Measurements from ENCODE around the gene TBC1D1.
"Not testable (repeated sequence)": the region's sequence is repeated elsewhere in the genome, so short reads cannot be mapped to it uniquely, and the experiment has no call there.

Gene TBC1D1

GRCh38 chr4:37891260-37892159, 626 bp downstream of the TBC1D1 start:
- peak; percentile 65 to 76 (median 76) for DNase-seq

GRCh38 chr4:37892641-37893040, 1.8 kb downstream of the TBC1D1 start:
- DNase-seq, result no peak

GRCh38 chr4:37893164-37893563, 2.3 kb downstream of the TBC1D1 start:
- no peak for DNase-seq

GRCh38 chr4:37895271-37895670, 4.4 kb downstream of the TBC1D1 start:
- DNase-seq, result no peak

GRCh38 chr4:37896206-37896860, 5.4 kb downstream of the TBC1D1 start:
- no peak for DNase-seq

- DNase-seq, result no peak
Observed at GRCh38 chr4:37902212-37902611, 11.3 kb downstream of the TBC1D1 start.

- DNase-seq, result no peak
Observed at GRCh38 chr4:37902738-37903693, 12.1 kb downstream of the TBC1D1 start.

- peak in 2 of 3 experiments; percentile 8 to 65 for DNase-seq
Observed at GRCh38 chr4:37903901-37904300, 13.0 kb downstream of the TBC1D1 start.

GRCh38 chr4:37904824-37905223, 13.9 kb downstream of the TBC1D1 start:
- DNase-seq, result no peak

- DNase-seq, result no peak
Observed at GRCh38 chr4:37905533-37906169, 14.8 kb downstream of the TBC1D1 start.

- no peak for DNase-seq
Observed at GRCh38 chr4:37908488-37909331, 17.8 kb downstream of the TBC1D1 start.

GRCh38 chr4:37909332-37910090, 18.6 kb downstream of the TBC1D1 start:
- DNase-seq, result no peak

- no peak for DNase-seq
Observed at GRCh38 chr4:37910091-37910486, 19.2 kb downstream of the TBC1D1 start.

- DNase-seq, result no peak
Observed at GRCh38 chr4:37914539-37914938, 23.7 kb downstream of the TBC1D1 start.

- DNase-seq, result no peak
Observed at GRCh38 chr4:37917388-37917787, 26.5 kb downstream of the TBC1D1 start.

- DNase-seq, result no peak
Observed at GRCh38 chr4:37918653-37919052, 27.8 kb downstream of the TBC1D1 start.

GRCh38 chr4:37922328-37922727, 31.4 kb downstream of the TBC1D1 start:
- DNase-seq, result no peak

GRCh38 chr4:37923089-37923488, 32.2 kb downstream of the TBC1D1 start:
- DNase-seq, result not testable (repeated sequence)

- no peak for DNase-seq
Observed at GRCh38 chr4:37924946-37925345, 34.1 kb downstream of the TBC1D1 start.

- DNase-seq, result no peak
Observed at GRCh38 chr4:37927434-37927833, 36.5 kb downstream of the TBC1D1 start.

Measured in NCI-H1417 (cell line).